ENCODE data around the gene FOXJ1. TPM values are rescaled to one million over a fixed set of nuclear protein-coding genes. Genes with fewer than 3 reads are reported as not detected.

Gene FOXJ1
- total RNA-seq, 4 donors from 2014 or later = 0.82 to 7.4 (median 1.9) TPM; not detected in 1

DNA sequence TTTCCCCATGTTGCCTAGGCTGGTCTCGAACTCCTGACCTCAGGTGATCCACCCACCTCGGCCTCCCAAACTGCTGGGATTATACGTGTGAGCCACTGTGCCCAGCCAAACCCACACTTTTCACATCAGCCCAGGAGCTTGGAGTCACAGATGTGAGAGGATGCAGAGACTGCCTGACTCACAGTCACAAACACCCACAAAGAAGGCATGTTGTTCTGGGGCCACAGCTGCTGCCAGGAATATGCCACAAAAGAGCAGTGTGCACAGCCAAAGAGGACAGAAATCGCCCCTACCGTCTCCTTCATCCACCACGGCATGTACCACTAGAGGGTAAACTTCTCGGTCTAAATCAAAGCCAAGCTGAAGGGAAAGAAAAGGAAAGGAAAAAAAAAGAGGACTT lies 25.1 kb upstream of the FOXJ1 start:
- H3K4me3 ChIP-seq = no peak overlapping the region
- in situ Hi-C loops (cut with MboI; ENCODE audit: low pct_ligation_motif_present in 1 of 4, low pct_unique_long_range_greater_than_20kb in 1 of 4, low sequenced_read_pairs in 3 of 4) (no loop called here), intact Hi-C loops (cut with DNase I; ENCODE audit: low total_unique reads) (no loop called here)
- 86% methylated on average over 1 to 7 of the region's 7 CpGs for WGBS, 2 donors (ENCODE audit: low coverage in 1 of 2)
- no peak overlapping the region for H3K27ac ChIP-seq
- no peak for DNase-seq
- TF ChIP-seq, protein P1, sequence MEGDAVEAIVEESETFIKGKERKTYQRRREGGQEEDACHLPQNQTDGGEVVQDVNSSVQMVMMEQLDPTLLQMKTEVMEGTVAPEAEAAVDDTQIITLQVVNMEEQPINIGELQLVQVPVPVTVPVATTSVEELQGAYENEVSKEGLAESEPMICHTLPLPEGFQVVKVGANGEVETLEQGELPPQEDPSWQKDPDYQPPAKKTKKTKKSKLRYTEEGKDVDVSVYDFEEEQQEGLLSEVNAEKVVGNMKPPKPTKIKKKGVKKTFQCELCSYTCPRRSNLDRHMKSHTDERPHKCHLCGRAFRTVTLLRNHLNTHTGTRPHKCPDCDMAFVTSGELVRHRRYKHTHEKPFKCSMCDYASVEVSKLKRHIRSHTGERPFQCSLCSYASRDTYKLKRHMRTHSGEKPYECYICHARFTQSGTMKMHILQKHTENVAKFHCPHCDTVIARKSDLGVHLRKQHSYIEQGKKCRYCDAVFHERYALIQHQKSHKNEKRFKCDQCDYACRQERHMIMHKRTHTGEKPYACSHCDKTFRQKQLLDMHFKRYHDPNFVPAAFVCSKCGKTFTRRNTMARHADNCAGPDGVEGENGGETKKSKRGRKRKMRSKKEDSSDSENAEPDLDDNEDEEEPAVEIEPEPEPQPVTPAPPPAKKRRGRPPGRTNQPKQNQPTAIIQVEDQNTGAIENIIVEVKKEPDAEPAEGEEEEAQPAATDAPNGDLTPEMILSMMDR (IDR thresholded peaks at IDR 0.05) = no peak
- TF ChIP-seq EP300 (IDR thresholded peaks at IDR 0.05; ENCODE audit: low read depth) (no peak), POLR2AphosphoS5 (IDR thresholded peaks at IDR 0.05) (no peak), POLR2A (IDR thresholded peaks at IDR 0.05) (no peak)
- no peaks in the 10 kb centered on the region for H3K36me3 ChIP-seq
- no peaks in the 10 kb centered on the region for H3K9me3 ChIP-seq
- no peaks in the 10 kb centered on the region for H3K4me1 ChIP-seq
- H3K27me3 ChIP-seq = no peaks in the 10 kb centered on the region

DNA sequence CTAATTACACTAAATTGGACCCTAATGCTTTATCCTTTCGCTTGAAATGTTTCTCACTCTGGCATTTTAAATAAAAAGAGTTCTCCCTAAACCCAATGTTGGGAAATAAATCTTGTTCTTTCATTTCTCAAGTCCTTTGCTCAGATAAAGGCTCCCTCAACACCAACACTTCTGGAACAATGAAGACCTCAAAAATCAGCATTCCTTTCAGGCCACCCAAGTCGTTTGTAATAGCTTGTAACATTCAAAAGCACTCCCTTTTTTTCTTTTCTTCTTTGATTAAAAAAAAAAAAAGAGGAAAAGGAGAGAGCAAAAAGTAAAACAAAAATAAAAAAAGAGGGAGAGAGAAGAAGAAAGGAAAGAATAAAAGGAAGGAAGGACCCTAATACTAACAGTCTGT lies 23.3 kb upstream of the FOXJ1 start:
- Histone ChIP-seq H3K27ac (no peak overlapping the region), H3K9me3 (no peaks in the 10 kb centered on the region), H3K27me3 (no peaks in the 10 kb centered on the region), H3K4me1 (no peaks in the 10 kb centered on the region), H3K4me3 (no peak overlapping the region), H3K36me3 (peaks cover 0 to 2% (median under 1%) of the 10 kb centered on the region in 4 donors)
- in situ Hi-C loops (cut with MboI; ENCODE audit: low pct_ligation_motif_present in 1 of 4, low pct_unique_long_range_greater_than_20kb in 1 of 4, low sequenced_read_pairs in 3 of 4) (no loop called here), intact Hi-C loops (cut with DNase I; ENCODE audit: low total_unique reads) (no loop called here)
- DNase-seq = no peak
- 70 to 79% methylated on average over 2 of the region's 2 CpGs for WGBS, 2 donors (ENCODE audit: low coverage in 1 of 2)
- TF ChIP-seq, protein P1 (IDR thresholded peaks at IDR 0.05) = no peak
- no peak for TF ChIP-seq EP300 (IDR thresholded peaks at IDR 0.05; ENCODE audit: low read depth)
- TF ChIP-seq POLR2AphosphoS5 (IDR thresholded peaks at IDR 0.05) = no peak
- TF ChIP-seq POLR2A (IDR thresholded peaks at IDR 0.05) = no peak

DNA sequence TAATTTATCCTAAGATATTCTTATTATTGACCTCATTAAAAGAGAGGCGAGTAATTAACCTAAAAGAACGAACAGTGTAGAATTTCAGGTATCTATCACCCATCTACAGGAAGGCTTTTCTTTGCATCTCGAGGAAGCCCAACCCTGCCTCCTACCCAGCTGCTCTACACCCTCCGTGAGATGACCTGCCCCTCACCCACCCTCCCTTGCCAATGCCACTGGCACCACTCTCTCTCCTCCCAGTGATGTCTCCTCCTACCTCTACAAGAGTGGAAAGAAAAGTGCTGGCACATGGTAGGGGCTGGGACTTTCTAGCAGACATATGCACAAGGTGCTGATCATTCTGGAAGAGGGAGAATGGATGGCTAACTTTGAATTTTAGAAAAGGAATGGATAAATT lies 22.9 kb upstream of the FOXJ1 start:
- no peaks in the 10 kb centered on the region for H3K9me3 ChIP-seq
- in situ Hi-C loops (cut with MboI; ENCODE audit: low pct_ligation_motif_present in 1 of 4, low pct_unique_long_range_greater_than_20kb in 1 of 4, low sequenced_read_pairs in 3 of 4) = no loop called here
- H3K27me3 ChIP-seq = no peaks in the 10 kb centered on the region
- TF ChIP-seq, protein P1 (IDR thresholded peaks at IDR 0.05) = no peak
- no peak for TF ChIP-seq POLR2A (IDR thresholded peaks at IDR 0.05)
- TF ChIP-seq EP300 (IDR thresholded peaks at IDR 0.05; ENCODE audit: low read depth) = no peak
- TF ChIP-seq POLR2AphosphoS5 (IDR thresholded peaks at IDR 0.05) = no peak
- intact Hi-C loops (cut with DNase I; ENCODE audit: low total_unique reads) = no loop called here
- H3K4me3 ChIP-seq = no peak overlapping the region
- H3K36me3 ChIP-seq = peaks cover 0 to 6% (median 2%) of the 10 kb centered on the region in 4 donors
- H3K4me1 ChIP-seq = no peaks in the 10 kb centered on the region
- DNase-seq = no peak
- WGBS, 2 donors (ENCODE audit: low coverage in 1 of 2) = 89 to 97% methylated on average over 3 to 4 of the region's 4 CpGs
- H3K27ac ChIP-seq = no peak overlapping the region

DNA sequence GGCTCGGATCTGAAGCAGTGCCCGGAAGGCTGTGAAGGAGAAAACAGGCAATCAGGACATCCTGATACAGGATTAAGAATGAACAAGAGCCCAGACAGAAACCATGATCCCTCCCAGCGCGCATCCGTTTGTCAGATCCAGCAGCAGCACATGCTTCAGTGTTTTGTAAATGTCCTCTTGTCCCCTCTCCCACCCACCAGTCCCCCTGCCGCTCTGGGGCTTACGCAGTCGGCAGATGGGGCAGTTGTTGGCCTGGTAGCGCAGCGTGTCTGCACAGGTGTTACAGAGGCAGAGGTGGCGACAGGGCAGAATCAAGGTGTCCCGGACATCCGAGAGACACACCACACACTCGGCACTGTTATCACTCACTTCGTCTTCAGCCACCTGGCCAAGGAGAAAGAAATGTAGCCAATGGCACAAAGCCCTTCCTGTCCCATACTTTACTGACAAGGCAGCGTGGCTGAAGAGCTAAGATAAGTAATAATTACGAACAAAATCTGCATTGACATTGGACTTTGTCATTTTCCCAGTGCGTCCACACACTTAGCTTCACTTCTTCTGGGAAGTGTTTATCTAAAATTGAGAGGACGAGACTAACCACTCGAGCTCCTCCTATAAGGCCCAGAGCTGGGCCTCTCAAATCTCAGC lies 20.7 kb upstream of the FOXJ1 start:
- H3K36me3 ChIP-seq = peaks cover 0 to 6% (median 3%) of the 10 kb centered on the region in 4 donors
- no peak overlapping the region for H3K27ac ChIP-seq
- H3K9me3 ChIP-seq = no peaks in the 10 kb centered on the region
- WGBS, 2 donors (ENCODE audit: low coverage in 1 of 2) = 70 to 88% methylated on average over 2 to 17 of the region's 20 CpGs
- in situ Hi-C loops (cut with MboI; ENCODE audit: low pct_ligation_motif_present in 1 of 4, low pct_unique_long_range_greater_than_20kb in 1 of 4, low sequenced_read_pairs in 3 of 4) = no loop called here
- no peak for DNase-seq
- intact Hi-C loops (cut with DNase I; ENCODE audit: low total_unique reads) = no loop called here
- H3K4me3 ChIP-seq = no peak overlapping the region
- H3K4me1 ChIP-seq = no peaks in the 10 kb centered on the region
- no peak for TF ChIP-seq POLR2A (IDR thresholded peaks at IDR 0.05)
- no peak for TF ChIP-seq EP300 (IDR thresholded peaks at IDR 0.05; ENCODE audit: low read depth)
- TF ChIP-seq, protein P1 (IDR thresholded peaks at IDR 0.05) = no peak
- TF ChIP-seq POLR2AphosphoS5 (IDR thresholded peaks at IDR 0.05) = no peak
- H3K27me3 ChIP-seq = no peaks in the 10 kb centered on the region
